KG1 (cell line): ENCODE measurements around the gene DNAI2.

Experiments used
- DNase-seq: peaks from one replicate; lab custom pipeline; 2025; lab: John Stamatoyannopoulos, UW

Gene DNAI2

DNA sequence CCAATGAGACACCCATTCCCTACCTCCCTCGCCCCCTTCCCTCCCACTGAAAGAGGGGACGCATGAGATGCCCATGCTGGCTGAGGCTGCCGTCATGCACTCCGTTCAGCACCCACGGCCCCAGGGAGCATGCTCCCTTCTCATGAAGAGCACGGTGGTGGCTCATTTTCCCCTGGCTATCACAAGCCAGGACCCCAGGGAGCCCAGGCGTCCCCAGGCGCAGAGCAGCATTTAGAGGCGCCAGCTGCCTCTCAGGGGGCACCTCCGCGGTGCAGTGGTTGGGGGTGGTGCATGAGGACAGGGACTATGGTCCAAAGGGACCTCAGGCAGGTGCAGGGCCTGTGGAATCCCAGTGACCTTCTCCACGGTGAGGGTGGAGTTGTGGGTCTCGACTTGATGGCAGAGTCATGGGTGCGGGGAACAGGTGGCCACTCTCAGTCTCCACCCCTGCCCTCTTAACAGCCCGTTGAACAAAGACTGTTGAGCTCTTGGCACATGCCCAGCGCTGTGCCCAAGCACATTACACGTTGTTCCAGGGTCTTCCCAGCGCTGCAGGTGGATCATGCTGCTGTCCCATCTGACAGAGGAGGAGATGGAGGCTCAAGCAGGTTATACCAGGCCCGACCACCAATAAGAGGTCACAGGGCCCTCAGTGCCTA, 65.6 kb downstream of the DNAI2 start:
- no peak for DNase-seq

DNA sequence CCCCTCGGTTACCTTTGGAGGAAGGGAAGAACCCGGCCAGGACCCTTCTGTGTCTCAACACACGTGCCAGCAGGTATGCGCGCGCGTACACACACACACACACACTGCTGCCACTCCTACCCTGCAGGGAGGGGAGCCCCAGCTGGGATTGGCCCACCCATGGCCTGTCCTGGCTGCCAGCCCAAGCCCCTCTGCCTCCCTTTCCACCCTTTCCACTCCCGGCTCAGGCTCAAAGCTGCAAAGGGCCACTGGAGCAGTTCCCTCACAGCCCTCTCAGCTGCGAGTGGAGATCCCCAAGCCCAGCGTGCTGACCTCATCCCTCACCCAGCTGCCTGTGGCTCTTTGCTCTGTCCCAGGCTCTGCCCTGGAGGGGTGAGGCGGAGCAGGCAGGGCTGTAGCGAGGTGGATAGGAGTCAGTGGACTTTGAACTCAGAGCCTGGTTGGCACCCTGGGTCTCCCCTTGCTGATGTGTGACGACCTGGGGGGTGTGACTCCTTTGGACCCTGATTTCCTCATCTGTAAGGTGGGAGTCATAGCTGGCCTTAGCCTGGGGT, 66.5 kb downstream of the DNAI2 start:
- no peak for DNase-seq

DNA sequence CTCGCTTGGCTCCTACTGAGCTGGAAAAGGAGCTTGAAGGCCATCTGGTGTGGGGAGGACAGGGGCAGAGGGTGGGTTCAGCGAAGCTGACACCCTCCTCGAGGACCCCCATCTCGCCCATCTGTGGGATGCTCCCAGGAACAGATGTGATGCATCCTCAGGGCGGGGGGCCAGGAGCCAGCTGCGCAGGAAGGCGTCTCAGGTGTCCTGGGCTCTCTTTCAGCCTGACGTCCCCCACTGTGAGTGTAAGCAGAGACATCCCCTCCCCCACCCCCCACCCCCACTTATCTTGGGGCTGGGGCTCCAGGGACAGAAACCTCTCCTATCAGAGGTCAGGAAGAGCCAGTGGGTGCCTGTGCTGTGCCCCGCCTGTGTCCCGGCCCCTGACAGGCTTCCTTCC, 68.2 kb downstream of the DNAI2 start:
- no peak for DNase-seq

DNA sequence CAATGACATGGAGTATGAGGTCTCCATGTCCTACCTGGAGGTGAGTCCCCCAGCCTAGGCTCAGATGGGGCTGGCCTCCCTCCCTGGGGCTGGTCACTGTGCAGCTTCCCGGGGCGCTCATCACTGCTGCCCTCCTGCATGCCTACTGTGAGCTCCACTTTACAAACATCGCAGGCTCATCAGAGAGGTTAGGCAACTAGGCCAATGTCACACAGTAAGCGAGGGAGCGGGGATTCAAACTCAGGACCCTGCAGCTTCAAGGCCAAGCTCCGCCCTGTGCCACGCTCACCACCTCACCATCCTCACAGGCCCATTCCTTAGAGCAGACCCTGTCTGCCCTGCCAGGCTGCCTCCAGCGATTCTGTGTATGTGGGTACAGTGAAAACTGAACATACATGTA, 69.1 kb downstream of the DNAI2 start:
- no peak for DNase-seq

DNA sequence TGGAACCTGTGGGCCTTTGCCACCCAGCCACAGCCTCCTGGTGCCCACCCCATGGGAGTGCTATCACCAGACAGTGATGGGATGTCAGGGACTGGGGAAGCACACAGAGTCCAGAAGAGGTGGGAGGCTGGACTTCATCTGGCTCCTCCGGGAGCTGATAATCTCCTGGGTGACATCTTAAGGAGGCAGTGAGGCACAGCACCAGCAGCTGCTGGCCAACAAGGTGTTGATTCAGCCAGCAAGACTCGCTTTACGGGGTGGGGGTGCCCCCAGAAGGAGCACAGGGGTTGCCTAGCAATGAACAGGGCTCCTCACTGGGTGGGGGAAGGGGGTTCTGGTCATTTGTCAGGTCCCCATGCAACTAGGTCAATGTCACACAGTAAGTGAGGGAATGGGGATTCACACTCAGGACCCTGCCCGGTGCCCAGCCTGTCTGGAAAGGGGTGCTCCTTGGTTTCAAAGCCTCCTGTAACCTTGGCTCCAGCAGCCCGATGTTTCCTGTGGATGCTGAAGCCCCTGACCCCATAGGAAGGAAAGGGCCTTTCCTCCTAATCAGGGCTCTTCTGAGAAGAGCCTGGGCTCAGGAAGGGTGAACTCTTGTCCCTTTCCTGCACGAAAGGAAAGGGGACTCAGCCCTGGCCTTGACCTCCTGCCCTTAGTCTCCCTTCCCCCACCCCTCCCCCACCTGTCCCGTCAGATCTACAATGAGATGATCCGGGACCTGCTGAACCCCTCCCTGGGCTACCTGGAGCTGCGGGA, 69.7 kb downstream of the DNAI2 start:
- no peak for DNase-seq

DNA sequence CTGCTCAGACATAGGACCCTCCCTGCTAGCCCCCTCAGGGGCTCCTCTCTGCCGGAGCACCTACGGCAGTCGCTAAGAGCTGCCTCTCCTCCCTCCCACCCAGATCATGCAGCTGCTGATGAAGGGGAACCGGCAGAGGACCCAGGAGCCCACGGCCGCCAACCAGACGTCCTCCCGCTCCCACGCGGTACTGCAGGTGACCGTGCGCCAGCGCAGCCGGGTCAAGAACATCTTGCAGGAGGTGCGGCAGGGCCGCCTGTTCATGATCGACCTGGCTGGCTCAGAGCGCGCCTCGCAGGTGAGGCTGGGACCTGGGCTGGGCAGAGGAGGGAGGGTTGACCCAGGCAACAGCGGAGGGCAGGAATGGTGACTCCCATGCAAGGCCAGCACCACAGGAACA, 70.6 kb downstream of the DNAI2 start:
- DNase-seq, result no peak

GRCh38 chr17:74345433-74346241, 71.6 kb downstream of the DNAI2 start:
- no peak for DNase-seq

GRCh38 chr17:74347646-74348045, 73.6 kb downstream of the DNAI2 start:
- DNase-seq, result no peak

DNA sequence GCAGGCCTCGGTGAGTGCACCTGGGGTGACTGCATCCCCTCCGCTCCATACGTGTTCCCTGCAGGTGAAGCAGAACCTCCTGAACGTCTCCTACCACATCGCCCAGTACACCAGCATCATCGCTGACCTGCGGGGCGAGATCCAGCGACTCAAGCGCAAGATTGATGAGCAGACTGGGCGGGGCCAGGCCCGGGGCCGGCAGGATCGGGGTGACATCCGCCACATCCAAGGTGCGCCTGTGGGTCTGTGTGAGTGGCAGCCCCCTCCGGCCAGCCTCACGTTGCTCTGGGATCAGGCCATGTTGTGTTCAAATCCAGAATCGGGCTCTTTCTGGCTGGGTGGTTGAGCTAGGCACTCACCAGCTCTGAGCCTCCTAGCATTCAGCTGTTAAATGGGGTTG, 75.1 kb downstream of the DNAI2 start:
- no peak for DNase-seq

- no peak for DNase-seq
Observed at GRCh38 chr17:74350486-74350885, 76.5 kb downstream of the DNAI2 start.

GRCh38 chr17:74351552-74352210, 77.6 kb downstream of the DNAI2 start:
- no peak for DNase-seq

GRCh38 chr17:74353446-74354060, 79.5 kb downstream of the DNAI2 start:
- no peak for DNase-seq

DNA sequence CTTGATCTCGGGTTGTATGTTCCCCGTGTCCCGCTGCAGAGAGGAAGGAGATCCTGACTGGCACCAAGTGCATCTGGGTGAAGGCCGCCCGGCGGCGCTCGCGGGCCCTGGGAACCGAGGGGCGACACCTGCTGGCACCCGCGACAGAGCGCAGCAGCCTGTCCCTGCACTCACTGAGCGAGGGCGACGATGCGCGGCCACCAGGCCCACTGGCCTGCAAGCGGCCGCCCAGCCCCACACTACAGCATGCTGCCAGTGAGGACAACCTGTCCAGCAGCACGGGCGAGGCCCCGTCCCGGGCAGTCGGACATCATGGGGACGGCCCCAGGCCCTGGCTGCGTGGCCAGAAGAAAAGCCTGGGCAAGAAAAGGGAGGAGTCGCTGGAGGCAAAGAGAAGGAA, 80.1 kb downstream of the DNAI2 start:
- DNase-seq, result peak; percentile 80

GRCh38 chr17:74354561-74354960, 80.5 kb downstream of the DNAI2 start:
- DNase-seq, result no peak

DNA sequence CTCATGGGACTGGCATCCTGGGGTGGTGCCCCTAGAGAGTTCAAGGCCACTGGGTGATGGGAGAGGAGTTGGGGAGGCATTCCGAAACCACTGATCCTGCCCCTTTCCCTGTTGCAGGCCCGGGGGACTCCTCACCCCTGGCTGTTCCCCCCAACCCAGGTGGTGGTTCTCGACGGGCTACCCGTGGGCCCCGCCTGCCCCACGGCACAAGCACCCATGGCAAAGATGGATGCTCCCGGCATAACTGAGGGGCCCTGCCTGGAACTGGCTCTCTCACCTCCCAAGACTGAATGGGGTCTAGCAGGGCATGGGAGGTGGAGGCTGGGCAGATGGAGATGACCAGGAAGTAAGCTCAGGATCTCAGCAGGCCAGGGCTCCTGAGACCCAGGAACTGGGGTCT, 81.0 kb downstream of the DNAI2 start:
- DNase-seq, result no peak

- no peak for DNase-seq
Observed at GRCh38 chr17:74356646-74357465, 82.8 kb downstream of the DNAI2 start.

DNA sequence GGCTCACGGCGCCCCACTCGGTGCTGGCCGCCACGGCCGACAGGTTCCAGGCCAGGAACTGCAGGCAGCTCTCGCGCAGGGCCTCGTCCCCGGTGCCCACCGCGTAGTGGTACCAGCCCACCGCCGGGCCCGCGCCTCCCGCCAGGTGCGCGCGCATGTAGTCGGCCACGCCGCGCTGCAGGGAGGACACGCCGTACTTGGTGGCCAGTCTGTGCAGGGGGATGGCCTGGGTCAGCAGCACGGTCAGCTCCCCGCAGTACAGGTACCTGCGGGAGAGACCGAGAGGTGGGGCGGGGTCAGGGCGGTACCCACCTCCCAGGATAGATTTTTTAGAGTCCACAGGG, 83.4 kb downstream of the DNAI2 start:
- no peak for DNase-seq

DNA sequence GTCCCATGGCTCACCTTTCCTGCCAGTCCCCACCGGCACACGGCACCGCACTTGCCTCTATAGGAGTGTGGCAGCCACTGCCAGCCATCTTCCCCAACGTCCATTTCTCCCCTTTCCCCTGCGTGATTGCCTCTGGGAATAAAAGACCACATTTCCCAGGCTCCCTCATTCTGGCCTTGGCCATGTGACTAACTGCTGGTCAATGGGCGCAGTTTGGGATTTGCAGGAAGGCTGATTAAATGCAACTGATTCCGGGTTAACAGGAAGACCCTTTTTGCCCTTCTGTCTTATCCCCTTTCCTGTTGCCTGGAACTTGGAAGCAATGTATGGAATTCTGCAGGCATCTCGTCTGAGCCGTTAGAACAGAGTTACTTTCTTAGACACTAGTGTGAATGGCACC, 84.7 kb downstream of the DNAI2 start:
- DNase-seq, result no peak

DNA sequence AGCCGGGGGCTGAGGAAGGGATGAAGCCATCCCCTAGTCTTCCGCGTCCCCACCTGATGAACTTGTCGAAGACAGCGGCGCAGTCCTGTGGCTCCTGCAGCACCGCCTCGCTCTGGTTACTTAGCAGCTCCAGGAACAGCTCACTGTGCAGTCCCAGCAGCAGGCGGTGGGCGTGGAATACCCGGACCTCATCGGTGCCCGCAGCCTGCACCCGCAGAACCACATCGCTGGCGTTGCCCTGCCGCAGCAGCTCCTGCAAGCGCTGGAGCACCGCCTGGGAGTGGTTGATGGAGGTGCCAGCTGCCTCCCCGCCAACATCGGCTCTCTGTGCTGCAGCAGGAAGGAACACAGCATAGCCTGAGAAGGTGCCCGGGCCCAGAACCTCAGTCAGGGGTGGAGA, 85.9 kb downstream of the DNAI2 start:
- DNase-seq, result no peak

GRCh38 chr17:74360899-74361229, 86.8 kb downstream of the DNAI2 start:
- no peak for DNase-seq
